Activated gamma-delta T cell treated with anti-CD3 and anti-CD28 coated beads, Interleukin-2, amount 50 U/mL, for 16 hours (primary cell): ENCODE results near the gene ZNF777.
"Not testable (repeated sequence)": the region's sequence is repeated elsewhere in the genome, so short reads cannot be mapped to it uniquely, and the experiment has no call there.

Experiments used
- DNase-seq: peaks from one replicate; pipeline ENCODE4 v3.0.0-alpha.2; 2020; ENCODE audit warnings: low read depth

The ZNF777 gene

DNA sequence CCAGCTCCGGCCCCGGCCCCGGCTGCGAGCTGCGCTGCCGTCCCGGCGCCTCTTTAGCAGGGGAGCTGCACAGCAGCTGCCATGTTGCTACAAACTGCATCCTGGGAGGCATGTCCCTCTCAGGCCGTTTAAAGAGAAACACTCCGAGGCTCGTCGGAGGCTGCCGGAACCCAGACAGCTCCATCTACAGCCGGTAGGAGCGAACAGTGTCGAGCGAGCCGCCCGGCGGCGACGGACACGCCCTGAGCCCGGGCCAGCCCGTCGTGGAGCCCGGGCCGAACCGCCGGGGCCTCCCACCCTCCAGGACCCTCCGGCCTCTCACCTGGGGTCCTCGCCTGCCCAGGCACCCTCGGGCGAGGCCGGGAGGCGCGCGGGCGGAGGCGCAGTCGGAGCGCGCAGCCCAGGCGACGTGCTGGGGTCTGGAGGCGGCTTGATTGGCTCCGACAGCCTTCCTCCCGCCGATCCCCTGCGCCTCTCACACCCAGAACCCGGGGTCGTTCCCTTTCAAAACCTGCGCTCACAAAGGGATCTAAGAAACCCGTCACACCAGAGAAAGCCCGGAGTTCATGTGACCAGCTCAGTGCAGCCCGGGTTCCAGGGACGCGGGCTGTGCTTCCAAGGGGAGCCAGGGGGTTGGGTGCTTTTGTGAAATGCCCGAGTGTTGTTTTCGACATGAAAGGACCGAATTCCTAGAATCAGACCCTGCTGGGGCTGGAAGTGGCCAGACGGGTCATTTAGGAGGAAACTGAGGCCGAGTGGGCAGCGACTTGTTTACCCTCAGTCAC, at the start of gene ZNF777:
Gene ZNF777, minus strand, starts transcription at position 570 of the 785 bp plus-strand sequence. CDS start 5,040 bp downstream, outside the sequence.
- DNase-seq: peak; percentile 67

DNA sequence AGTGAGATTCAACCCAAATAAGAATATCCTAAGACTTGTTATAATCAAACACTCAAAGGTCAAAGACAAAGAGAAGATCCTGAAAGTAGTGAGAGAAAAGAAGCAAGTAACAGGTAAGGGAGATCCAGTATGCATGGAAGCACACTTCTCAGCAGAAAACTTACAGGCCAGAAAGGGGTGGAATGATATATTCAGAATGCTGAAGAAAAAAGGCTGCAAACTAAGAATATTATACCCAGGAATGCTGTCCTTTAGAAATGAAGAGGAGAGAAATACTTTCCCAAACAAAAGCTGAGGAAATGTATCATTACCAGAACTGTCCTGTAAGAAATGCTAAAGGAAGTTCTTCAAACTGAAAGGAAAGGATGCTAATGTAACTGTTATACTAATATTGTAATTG, 49.4 kb upstream of the ZNF777 start:
- no peak for DNase-seq

DNA sequence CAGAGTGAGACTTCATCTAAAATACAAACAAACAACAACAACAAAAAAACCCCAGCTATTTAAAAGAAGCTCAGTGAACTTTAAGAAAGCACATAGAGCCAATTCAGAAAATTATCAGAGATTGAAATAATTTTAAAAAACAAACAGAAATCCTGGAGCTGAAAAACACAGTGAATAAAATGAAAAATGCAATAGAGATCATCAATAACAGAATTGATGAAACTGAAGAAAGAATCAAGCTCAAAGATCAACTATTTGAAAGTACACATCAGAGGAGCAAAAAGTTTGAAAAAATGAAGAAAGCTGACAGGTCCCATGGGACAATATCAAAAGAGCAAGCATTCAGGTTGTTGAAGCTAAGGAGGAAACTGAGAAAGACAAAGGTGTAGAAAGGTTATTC, 48.9 kb upstream of the ZNF777 start:
- DNase-seq: no peak

DNA sequence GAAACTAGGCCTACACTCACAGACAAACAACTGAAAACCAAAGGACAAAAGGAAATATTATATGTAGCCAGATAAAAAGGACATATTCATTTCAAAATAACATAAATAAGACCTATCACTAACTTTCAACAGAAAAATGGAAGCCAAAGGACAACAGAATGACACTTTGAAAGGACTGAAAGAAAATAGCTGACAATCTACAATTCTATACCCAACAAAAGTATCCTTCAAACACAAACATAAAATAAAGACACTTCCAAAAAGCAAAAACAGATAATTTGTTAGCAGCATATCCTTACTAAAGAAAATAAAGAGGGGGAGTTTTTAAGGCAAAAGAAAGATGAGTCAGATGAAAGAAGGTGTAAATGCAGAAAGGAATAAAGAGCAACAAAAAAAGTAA, 44.7 kb upstream of the ZNF777 start:
- DNase-seq: no peak

DNA sequence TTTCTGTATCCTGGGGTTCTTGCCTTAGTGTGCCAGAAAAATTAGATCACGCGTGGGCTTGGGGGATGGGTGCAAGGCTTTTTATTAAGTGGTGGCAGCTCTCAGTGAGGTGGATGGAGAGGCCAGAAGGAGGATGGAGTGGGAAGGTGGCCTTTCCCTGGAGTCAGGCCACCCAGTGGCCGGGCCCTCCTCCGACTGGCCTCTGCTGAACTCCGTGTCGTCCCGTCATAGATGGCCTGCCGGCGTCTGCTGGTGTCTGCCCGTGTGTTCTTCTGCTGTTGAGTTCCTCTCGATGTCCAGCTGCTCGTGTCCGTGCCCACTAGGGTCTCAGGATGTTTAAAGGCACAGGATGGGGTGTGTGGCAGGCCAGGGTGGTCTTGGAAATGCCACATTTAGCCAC, 40.8 kb upstream of the ZNF777 start:
- no peak for DNase-seq

DNA sequence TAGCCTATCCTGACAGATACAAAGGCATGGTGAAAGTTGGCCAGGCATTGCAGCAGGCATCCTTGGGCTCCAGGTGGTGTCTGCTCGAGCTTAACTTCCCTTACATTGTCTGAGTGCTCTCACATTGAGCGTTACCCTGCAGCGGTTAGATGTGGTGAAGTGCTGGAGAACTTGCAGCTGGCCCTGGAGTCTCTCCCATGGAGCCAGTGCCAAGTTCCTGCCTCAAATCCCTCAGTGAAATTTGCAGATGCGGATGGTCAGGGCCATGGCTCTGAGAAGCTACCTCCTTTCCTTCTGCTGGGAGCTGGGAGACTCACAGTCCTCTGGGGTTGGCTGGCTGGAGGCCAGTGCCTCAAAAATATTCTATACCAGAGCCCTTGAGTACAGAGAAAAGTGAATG, 40.0 kb upstream of the ZNF777 start:
- DNase-seq: no peak

DNA sequence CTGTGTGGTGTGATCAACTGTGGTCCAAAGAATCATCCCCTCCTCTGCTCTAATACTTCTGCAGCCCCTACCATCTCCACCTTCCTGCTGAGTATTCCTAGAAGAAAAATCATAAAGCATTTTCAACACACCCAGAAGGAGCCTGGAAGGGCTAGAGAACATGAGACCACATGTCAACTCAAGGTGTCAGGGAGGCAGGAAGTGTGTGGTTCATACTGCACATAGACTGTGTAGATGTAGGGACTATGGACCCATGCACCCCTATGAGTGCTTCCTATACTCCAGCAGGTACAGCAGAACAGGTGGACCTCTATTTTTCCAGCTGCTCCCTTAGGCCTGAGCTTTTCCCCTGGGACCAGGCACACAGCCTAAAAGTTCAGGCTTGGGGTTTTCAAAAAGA, 39.3 kb upstream of the ZNF777 start:
- DNase-seq: no peak

DNA sequence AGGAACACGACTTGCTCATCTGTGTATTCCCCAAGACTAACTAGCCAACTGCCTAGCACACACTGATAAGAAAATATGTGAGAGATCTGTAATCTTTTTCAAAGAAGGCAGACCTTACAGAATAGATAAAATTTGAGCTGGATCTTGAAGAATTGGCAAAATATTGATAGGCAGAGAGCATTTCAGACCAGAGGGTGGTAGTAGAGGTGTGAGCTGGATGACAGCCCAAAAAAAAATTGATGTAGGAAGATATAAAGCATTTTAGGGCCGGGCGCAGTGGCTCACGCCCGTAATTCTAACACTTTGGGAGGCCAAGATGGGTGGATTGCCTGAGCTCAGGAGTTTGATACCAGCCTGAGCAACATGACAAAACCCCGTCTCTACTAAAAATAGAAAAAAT, 37.9 kb upstream of the ZNF777 start:
- DNase-seq: no peak

DNA sequence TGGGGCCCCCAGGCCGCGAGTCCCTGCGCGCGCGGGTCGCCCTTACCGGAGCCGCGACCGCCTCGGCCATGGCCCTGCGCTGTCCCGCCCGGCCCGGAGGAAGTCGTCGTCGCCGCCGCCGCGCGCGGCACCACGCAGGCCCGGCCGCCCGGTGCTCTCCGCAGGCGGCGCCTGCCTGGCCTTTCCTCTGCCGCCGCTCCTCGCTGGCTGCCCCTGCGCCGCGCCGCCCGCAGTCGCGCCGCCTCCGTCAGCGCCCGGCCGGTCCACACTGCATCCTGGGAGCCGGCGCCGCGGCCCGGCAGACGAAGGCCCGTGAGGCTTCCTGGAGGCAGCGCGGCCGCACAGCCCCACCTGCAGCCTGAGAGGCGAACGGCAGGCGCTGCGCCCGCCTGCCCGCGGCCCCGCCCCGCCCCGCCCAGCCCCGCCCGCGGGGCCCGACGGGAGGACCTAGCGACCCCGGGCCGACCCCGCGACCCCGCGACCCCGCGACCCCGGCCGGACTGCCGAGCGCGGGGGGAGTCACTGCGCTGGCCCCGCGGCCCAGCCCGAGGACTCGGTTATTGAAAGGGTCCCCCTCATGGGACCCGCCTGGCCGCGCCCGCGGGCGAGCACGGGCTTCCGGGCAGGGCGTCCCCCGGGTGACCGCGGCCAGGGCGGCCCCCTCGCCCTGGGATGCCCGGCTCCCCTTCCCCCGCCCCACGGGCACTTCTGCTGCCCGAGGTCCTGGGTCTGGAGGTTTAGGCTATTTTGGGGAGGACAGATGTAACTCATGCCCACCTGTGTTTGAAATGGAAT, 36.8 kb upstream of the ZNF777 start, which contains the start of gene ZNF746:
Gene ZNF746, minus strand, starts transcription at position 343 of the 795 bp plus-strand sequence. Its CDS starts 273 bp downstream, at position 70.
- DNase-seq: peak; percentile 61

DNA sequence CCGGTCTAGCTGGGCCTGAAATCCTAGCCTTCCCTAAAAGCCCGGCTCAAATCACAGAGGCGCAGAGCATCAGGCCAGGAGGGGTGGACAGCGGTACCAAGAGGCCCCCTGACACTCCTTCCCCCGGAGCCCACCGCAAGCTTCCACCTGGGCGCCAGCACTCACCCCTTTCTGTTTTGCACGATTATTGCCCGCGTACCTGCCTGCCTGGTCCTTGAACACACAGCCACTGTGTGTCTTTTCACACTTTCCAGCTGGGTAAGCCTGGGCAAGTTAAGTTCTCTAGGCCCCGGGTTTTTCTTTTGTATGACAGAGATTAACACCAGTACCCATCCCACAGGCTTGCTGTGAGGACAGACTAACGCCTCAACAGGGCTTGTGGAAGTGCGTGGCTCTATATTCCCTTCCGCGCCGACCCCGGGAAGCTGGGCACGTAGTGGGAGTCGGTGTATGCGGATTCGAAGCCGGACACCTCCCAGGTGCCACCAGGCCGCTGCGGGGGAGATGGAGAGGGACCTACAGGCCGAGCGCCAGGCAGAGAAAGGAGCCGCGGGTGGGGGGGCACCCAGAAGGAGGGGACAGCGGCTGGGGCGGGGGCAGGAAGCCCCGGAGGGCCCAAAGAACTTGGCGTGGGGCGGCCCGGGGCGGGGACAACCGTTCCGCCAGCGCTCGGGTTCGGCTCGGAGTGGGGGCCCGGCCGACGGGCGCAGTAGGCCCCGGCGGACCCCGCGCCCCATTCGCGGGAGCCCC, 36.0 kb upstream of the ZNF777 start:
- DNase-seq: peak; percentile 42

DNA sequence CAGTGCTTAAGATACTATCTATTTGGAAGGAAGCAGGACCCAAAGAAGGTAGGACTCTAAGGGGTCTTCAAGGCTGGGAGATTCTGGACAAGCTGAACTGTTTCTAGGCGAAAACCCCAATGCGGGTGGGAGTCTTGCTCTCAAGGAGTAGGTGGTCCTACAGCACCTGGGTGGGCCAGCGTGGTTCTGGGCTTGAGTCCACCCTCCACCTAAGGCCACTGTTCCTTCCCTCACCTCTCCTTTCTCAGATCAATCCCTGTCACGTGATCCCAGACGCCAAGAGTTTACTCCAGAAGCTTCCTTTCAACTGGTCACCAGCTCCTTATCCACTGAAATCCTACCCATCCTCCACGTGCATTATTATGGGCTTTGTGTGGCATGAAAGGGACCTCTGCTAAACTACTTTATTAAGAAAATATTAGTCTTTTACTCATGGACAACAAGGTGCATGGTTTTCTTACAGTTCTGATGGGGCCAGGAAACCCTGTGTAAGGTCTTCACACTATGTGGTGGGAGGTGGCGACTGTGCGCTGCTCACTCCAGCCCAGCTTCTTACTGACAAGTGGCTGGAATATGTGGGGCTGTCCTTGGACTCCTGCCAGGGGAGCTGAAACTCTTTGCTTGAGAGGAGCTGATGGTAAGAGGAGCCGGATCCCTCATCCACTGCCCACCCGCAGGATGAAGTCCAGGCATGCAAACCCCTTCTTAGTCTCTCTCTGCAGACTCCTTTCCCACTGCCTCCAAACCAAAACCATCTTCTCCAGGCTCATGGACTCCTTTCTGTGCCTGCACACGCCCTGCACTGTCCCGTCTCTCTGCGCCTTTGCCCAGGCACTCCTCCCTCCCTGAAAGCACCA, 35.2 kb upstream of the ZNF777 start:
- no peak for DNase-seq

DNA sequence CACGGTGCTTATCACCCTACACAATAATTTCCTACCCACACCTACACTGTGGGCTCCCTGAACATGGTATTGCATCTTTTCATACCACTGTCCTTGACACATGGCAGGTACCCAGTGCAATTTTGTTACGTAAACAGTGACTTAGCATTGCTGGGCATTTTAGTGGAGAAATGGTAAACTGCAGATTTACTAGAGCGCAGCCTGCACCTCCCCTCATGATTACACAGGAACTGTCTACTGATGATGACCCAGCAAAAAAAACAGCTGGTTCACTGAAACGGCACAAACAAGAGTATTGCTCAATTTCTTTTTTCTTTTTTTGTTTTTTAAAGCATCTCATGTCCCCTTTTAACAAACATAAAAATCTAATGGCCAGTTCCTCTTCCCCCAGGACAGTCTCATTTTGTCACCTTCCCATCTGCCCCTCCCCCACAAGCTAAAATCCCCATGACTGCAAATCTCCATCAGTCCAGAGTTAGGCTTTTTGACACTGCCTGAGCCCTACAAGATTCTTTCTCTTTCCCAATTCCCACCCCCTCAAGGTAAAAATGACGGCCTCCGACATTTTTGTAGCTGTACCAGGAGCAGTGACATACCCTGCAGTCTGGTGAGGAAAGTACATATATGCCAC, 34.0 kb upstream of the ZNF777 start:
- no peak for DNase-seq

DNA sequence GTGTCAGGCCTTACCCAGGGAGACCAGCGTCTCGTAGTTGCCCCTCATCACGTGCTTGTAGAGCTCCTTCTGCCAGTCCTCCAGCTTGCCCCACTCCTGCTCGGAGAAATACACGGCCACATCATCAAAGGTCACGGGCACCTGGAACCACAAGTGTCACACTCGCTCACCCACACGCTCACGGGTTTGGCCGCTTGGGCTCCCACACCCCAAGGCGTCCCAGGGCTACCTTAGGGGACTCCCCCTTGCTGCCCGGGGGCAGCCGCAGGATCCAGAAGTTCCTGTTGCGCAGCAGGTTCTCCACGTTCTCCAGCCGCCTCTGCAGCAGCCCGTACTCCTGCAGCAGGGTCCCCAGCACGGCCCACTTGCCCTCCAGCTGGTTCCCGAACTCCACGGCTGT, 33.1 kb upstream of the ZNF777 start:
- DNase-seq: not testable (repeated sequence)

DNA sequence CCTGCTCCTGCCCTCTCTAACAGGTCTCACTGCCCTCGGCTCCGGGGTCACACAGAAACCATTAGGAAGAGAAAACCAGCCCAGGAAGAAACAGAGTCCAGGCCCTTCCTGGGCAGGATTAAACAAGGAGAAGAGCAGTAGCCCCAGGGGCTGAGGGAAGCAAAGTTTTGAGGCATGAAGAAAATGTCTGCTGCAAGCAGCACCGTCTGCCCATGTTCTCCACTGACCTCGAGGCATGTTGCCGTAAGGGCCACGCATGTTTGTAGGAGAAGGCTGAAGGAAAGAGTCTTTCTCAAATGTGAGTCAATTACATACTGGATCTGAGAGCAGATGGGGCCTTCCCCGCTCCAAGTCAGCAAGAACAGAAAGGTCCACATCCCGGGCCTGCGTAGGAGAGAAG, 32.5 kb upstream of the ZNF777 start:
- no peak for DNase-seq

DNA sequence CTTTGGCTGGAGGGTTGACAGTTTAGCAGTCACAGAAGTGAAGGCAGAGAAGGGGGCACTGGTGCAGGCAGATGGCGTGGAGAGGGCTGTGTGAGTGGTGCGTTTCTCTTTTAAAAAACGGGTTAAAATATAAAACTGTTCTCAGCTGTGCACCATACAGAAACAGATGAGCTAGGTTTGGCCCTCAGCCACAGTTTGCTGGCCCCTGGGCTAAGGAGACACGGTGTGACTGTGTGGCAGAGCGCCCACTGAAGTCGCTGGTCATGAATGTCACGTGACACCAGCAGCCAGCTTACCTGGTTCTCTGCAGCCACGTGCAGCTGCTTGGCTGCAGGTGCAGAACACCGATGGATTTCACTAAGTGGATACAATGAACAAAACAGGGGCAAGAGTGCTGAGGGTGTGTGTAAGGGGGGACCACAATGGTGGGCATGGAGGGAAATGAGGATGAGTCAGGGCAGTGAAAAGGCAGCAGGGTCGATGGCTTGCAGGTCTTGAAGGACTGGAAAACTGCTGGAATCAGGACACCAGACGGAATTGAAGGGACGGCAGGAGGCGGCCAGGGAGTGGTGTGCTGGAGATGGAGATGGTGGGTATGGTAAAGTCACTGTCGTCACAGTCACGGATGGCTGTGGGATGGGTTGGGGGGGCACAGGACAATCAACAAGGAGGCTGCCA, 29.4 kb upstream of the ZNF777 start:
- DNase-seq: no peak

DNA sequence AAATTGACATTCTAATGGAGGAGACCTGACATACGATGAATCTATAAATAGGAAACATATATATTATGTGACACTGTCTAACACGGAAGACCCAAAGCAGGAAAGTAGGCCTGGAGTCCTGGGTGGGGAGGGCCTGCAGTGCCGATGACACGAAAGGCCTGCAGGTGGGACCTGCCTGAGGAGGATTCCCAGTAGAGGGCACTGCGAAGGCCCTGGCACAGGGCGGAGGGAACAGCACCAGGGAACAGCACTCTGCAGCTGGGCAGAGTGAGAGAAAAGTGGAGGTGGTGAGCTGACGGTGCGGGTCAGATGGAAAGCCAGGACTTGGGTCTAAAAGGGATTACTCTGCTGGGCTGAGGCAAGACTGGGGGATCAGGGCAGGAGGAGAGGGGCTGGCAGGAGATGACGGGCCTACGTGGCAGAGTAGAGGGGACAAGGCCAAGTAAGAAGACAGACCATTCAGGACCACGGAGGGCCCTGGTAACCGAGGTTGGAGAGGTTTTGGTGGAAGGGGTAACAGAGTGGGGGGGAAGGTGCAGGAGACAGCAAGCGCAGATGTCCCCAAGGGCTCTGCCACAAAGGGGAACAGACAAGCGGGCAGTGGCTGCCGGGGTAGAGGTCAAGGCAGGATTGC, 28.6 kb upstream of the ZNF777 start:
- no peak for DNase-seq

DNA sequence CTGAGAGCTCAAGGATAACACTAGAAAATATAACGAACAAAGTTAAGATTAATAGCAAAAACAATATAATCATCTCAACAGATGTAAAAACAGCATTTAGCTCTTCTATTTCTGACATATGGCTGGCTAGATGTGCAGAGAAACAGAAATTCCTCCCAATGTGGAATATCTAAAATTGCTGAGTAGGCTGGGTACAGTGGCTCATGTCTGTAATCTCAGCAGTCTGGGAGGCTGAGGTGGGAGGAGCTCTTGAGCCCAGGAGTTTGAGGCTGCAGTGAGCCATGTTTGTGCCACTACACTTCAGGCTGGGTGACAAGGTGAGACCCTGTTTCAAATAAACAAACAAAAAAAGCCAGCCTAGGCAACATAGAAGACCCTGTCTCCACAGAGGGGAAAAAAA, 18.7 kb upstream of the ZNF777 start:
- no peak for DNase-seq

DNA sequence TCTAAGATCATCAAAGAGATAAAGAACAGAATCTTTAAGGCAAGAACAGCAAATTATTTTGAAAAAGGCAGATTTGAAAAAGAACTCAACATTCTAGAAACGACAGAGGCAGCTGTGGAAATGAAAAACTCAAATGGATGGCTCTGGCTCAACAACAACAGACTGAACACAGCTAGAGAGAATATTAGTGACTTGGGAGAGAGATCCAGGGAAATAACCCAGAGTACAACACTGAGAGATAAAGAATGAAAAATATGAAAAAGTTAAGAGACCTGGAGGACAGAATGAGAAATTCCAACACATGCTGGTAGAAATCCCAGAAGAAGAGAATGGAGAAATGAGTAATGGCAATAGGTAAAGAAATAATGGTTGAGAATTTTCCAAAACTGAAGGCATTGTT, 17.9 kb upstream of the ZNF777 start:
- no peak for DNase-seq

DNA sequence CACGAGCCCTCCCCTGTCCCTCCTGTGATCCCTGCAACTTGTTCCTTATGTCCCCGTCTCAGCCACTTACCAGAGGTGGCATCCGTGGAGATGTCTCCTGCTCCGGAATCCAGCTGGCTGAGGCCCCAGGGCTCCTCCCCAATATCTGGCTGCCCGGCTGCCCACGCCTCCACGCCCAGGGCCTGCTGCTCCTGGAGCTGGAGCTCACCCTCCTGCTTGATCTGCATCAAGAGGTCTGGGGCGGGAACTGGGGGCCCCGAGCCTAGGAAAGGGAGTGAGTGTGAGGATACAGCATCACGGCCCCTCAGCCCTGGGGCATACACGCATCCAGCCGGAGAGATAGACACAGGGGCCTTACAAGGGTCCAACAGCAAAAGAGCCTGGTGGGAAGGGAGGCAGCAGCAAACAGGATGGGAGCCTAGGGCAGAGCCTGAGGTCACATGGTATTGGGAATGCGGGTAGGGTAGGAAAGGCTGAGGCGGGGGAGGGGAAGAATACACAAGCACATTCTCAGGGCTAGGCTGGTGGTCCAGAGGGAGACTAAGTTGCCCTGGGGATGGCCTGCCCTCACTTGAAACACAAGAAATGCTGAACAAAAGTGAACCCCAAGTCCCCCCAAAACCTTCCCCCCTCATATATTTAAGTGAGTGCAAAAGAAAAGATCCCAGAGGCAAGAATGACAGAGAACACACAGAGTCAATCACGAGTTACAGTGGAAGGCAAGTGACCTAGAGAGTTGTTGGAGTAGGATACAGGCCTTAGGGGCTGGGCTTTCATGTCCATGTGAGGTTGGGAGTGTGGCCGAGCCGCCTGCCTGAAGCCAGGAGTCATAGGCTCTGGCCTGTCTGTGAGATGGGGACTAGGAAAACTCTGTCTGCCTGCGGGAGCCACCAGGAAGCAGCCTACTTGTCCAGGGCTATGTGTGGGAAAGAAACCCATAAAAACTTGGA, 16.9 kb upstream of the ZNF777 start:
- DNase-seq: no peak
